ENCODE data around the gene TMCO1. TPM values are rescaled to one million over a fixed set of nuclear protein-coding genes. Genes with fewer than 3 reads are reported as not detected.
"Not testable (repeated sequence)": the region's sequence is repeated elsewhere in the genome, so short reads cannot be mapped to it uniquely, and the experiment has no call there.

TMCO1 gene
- polyA plus RNA-seq, 4 donors = 146 to 188 (median 159) TPM

- DNase-seq (ENCODE audit: low read depth in 4 of 4, low spot score in 2 of 4) = no peak
Measured at GRCh38 chr1:165747632-165748447, 20.8 kb downstream of the TMCO1 start.

- not testable (repeated sequence) for DNase-seq (ENCODE audit: low read depth in 4 of 4, low spot score in 2 of 4)
Measured at GRCh38 chr1:165744913-165745312, 23.8 kb downstream of the TMCO1 start.

DNA sequence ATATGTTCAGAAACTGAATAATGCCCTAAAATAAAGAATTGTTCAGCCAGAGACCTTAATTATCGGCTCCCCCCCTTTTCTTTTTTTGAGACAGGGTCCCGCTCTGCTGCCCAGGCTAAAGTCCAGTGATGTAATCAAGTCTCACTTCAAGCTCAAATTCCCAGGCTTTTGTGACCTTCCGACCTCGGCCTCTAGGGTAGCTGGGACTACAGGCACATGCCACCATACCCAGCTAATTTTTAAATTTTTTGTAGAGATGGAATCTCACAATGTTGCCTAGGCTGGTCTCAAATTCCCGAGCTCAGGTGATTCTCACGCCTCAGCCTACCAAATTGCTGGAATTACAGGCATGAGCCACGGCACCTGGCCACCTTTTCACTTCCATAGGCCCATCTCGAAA, 26.5 kb downstream of the TMCO1 start:
- DNase-seq (ENCODE audit: low read depth in 4 of 4, low spot score in 2 of 4) = no peak

- DNase-seq (ENCODE audit: low read depth in 4 of 4, low spot score in 2 of 4) = no peak
Measured at GRCh38 chr1:165738794-165739193, 29.9 kb downstream of the TMCO1 start.

DNA sequence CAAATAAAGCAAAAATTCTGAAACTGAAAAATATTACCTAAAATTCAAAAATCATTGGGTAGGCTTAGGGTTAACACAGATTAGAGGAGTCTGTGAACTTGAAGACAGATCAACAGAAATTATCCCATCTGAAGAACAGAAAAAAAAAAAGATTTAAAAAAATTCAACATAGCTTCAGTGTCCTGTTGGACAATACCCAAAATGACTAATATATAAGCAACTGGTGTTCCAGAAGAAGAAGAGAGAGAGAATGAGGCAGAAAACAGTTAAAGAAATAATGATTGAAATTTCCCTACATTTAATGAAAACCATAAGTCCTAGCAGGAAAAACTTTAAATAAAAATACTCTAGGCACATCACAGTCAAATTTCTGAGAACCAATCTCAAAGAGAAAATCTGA, 31.5 kb downstream of the TMCO1 start:
- DNase-seq (ENCODE audit: low read depth in 4 of 4, low spot score in 2 of 4) = no peak

- no peak for DNase-seq (ENCODE audit: low read depth in 4 of 4, low spot score in 2 of 4)
Measured at GRCh38 chr1:165734906-165735305, 33.8 kb downstream of the TMCO1 start.

- no peak for DNase-seq (ENCODE audit: low read depth in 4 of 4, low spot score in 2 of 4)
Measured at GRCh38 chr1:165726841-165727240, 41.8 kb downstream of the TMCO1 start.

DNA sequence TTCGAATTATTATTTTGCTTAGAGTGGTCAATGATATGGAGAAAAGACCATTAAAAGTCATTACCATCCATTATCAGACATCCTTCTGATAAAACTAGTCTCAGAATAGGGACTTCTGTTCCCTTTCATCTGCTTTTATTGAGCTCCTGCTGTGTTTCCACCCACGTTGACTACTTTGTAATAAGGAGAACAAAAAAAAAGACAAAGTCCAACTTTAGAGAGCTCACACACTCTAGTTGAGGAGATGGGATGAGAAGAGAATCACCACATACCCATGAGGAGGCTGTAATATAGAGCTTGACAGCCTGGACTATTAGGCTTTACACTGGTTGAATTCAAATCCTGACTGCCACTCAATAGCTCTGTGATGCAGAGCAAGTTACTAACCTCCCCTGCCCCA, 42.5 kb downstream of the TMCO1 start:
- DNase-seq (ENCODE audit: low read depth in 4 of 4, low spot score in 2 of 4) = no peak

- peak in 2 of 4 donors; percentile 14 to 48 for DNase-seq (ENCODE audit: low read depth in 4 of 4, low spot score in 2 of 4)
Measured at GRCh38 chr1:165717918-165718515, 50.7 kb downstream of the TMCO1 start.

GRCh38 chr1:165716265-165717051, 52.2 kb downstream of the TMCO1 start:
- DNase-seq (ENCODE audit: low read depth in 4 of 4, low spot score in 2 of 4) = not testable (repeated sequence)

GRCh38 chr1:165712764-165713163, 55.9 kb downstream of the TMCO1 start:
- DNase-seq (ENCODE audit: low read depth in 4 of 4, low spot score in 2 of 4) = no peak

DNA sequence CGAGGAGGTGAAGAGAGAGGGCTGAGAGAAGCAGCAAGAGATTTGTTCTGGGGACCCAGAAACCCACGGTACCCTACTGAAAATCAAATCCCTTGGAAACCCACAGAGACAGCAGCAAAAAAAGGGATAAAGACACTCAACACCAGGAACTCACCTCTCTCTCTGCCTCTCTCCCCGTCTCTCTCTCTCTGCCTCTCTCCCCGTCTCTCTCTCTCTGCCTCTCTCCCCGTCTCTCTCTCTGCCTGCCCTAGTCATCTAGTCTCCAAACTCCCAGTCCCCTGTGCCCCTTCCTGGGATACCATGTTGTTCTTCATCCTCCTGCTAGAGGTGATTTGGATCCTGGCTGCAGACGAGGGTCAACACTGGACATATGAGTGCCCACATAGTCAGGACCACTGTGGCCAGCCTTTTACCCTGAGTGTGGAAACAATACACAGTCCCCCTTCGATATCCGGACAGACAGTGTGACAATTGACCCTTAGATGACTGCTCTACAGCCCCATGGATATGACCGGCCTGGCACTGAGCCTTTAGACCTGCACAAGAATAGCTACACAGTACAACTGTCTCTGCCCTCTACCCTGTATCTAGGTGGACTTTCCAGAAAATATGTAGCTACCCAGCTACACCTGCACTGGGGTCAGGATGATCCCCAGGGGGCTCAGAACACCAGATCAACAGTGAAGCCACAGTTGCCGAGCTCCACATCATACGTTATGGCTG, 60.5 kb downstream of the TMCO1 start:
- no peak for DNase-seq (ENCODE audit: low read depth in 4 of 4, low spot score in 2 of 4)

DNA sequence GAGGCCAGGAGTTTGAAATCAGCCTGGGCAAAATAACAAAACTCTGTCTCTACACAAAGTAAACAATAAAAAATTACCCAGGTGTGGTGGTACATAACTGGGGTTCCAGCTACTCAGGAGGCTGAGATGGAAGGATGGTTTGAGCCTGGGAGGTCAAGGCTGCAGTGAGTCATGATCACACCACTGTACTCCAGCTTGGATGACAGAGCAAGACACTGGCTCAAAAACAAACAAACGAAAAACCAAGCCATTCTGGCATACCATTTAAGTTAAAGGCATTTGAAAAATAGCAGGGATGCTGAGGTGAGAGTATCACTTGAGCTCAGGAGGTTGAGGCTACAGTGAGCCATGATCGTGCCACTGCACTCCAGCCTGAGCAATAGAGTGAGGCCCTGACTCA, 65.0 kb downstream of the TMCO1 start:
- DNase-seq (ENCODE audit: low read depth in 4 of 4, low spot score in 2 of 4) = no peak

- DNase-seq (ENCODE audit: low read depth in 4 of 4, low spot score in 2 of 4) = not testable (repeated sequence)
Measured at GRCh38 chr1:165701922-165702321, 66.7 kb downstream of the TMCO1 start.

DNA sequence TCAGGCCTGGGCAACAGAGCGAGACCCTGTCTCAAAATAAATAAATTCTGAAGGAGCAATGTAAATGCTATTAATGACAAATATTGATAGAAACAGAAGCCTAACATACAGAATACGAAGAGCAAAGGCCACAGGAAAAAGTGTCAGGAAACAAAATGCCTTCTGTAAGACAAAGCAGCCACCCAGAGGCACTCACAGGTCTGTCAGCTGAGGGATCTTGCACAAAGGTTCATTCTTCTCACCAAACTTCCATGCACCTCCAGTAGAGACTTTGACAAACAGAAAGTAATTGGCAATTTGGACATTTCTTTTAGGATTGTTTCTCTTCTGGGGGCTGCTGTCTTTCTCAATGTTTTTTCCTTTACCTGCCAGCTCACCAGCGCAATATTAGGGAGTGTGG, 69.1 kb downstream of the TMCO1 start:
- no peak for DNase-seq (ENCODE audit: low read depth in 4 of 4, low spot score in 2 of 4)

DNA sequence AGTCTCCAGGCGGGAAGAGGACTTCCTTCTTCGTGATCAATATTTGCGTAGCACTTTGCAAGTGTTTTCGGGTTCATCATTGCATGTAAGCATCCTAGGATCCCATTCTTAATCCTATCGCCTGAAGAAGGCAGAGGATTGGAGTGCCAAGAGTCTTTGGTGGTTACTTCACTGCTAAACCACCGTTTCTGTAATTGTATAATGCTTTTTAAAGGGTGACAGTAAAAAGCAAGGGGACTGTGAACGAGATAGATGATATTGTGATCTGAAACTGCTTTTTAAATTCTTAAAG, 70.0 kb downstream of the TMCO1 start:
- no peak for DNase-seq (ENCODE audit: low read depth in 4 of 4, low spot score in 2 of 4)

GRCh38 chr1:165697881-165698760, 70.5 kb downstream of the TMCO1 start, which contains the start of gene ALDH9A1:
TSS of gene ALDH9A1 (minus strand) at chr1:165698562. CDS start at chr1:165698558, 4 bp downstream.
- DNase-seq (ENCODE audit: low read depth in 4 of 4, low spot score in 2 of 4) = peak; percentile 46 to 76 (median 60)

DNA sequence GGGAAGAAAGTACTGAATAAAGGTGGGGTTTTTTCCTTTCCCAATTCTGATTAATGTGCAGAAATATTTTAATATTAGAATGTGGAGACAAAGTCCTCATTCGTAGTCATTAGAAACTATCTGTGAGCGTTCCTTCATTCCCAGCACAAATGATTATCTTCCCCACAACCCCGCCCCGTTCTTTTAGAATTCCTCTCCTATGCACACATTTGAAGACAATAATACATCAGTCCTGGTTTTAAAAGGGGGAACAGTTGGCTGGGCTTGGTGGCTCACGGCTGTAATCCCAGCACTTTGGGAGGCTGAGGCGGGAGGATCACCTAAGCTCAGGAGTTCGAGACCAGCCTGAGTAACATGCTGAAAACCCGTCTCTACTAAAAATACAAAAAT, 71.2 kb downstream of the TMCO1 start:
- DNase-seq (ENCODE audit: low read depth in 4 of 4, low spot score in 2 of 4) = no peak

GRCh38 chr1:165696625-165697100, 72.0 kb downstream of the TMCO1 start:
- DNase-seq (ENCODE audit: low read depth in 4 of 4, low spot score in 2 of 4) = no peak

- DNase-seq (ENCODE audit: low read depth in 4 of 4, low spot score in 2 of 4) = no peak
Measured at GRCh38 chr1:165695031-165695430, 73.6 kb downstream of the TMCO1 start.
